Measurements from ENCODE around the gene TROAP.
A peak's percentile ranks its signal among the peaks of the same experiment; 100 is the strongest.
"Not testable (repeated sequence)": the region's sequence is repeated elsewhere in the genome, so short reads cannot be mapped to it uniquely, and the experiment has no call there.

Gene TROAP

DNA sequence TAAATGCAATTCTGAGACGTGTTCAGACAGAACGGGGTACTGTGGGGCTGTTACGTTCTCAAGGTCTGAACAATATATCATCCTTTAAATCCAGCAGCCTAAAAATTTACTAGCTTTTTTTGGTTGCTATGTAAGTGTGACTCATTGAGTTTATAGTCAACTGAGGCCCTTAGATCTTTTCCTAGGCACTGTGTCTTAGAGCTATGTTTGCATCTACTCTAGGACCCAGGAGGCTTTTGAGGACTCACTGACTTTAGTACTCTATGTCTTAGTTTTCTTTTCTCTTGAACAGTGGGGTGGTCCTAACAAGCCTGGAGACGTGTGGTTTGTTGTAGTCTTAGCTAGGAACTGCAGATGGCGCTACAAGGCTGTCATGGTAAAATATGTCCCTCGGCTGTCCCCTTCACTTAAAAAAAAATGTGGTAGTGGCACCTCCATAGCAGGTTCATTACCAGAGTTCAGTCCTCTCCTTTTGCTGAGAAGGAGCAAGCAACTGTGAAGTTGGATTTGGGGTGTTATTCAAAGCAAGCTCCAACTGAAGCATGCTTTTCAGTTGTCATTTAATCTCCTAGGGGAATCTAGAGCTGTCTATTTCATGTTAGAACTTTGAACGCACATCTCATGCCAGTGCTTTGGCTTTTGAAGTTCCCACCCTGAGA, 35.6 kb downstream of the TROAP start:
- peaks cover 20% of the 10 kb centered on the region for H3K27me3 Mint-ChIP-seq
- H3K4me3 Mint-ChIP-seq, result no peak overlapping the region
- peaks cover 9% of the 10 kb centered on the region for H3K4me1 Mint-ChIP-seq
- no peaks in the 10 kb centered on the region for H3K36me3 Mint-ChIP-seq
- peak; percentile 83 for ATAC-seq
- no peak overlapping the region for H3K27ac Mint-ChIP-seq
- H3K9me3 Mint-ChIP-seq, result no peaks in the 10 kb centered on the region

DNA sequence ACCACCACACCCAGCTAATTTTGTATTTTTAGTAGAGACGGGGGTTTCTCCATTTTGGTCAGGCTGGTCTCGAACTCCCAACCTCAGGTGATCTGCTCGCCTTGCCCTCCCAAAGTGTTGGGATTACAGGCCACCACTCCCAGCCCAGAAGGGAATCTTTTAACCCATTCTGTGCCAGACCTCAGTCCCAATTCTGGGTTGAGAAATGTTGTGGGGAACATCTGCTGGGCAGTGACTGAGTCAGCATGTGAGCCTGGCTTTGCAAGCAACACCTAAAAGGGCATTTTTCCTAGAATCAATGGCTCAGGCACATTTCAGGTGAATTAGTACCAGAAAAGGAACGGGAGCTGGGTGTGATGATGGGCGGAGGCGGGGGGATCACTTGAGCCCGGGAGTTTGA, 36.6 kb downstream of the TROAP start:
- Mint-ChIP-seq H3K4me3 (no peak overlapping the region), H3K27me3 (peaks cover 12% of the 10 kb centered on the region), H3K36me3 (no peaks in the 10 kb centered on the region), H3K4me1 (peaks cover 9% of the 10 kb centered on the region), H3K27ac (no peak overlapping the region), H3K9me3 (no peaks in the 10 kb centered on the region)
- ATAC-seq, result no peak

DNA sequence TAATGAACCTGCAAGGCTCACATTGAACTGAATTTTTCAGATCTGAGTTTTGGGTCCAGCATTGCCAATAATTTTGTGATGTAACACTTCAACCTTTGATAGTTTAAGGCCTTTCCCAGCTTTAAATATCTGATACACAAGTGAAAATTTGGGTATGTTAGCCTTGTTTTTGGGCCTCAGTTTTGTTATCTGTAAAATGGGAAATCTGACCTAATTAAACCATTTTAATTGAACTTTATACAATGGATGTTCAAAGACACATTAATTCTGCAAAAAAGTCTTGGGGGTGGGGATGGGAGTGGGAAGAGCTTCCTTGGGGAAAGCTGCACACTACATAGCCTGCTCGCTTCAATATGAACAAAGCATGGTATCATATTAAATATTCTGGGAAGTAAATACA, 39.0 kb downstream of the TROAP start:
- no peak for ATAC-seq
- peaks cover 8% of the 10 kb centered on the region for H3K27me3 Mint-ChIP-seq
- H3K4me3 Mint-ChIP-seq, result no peak overlapping the region
- no peak overlapping the region for H3K27ac Mint-ChIP-seq
- no peaks in the 10 kb centered on the region for H3K9me3 Mint-ChIP-seq
- no peaks in the 10 kb centered on the region for H3K36me3 Mint-ChIP-seq
- H3K4me1 Mint-ChIP-seq, result peaks cover 14% of the 10 kb centered on the region

DNA sequence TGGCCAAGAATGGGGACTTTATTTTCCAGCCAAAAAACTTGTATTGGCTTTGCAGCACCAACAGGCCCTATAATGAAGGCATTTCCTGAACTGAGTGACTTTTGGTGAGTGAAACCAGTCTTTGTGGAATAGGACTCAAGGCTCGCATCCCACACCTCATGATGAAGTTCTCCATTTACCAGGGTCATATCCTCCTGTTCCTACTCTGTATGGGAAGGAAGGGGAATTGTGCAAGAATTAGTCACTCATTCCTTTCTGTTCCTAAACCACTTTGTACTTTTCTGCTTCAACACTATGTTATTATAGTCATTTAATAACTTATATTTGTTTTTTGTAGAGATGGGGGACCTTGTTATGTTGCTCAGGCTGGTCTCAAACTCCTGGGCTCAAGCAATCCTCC, 41.9 kb downstream of the TROAP start:
- Mint-ChIP-seq H3K4me3 (no peak overlapping the region), H3K27me3 (peaks cover 8% of the 10 kb centered on the region), H3K9me3 (no peaks in the 10 kb centered on the region), H3K4me1 (peaks cover 32% of the 10 kb centered on the region), H3K27ac (no peak overlapping the region), H3K36me3 (no peaks in the 10 kb centered on the region)
- ATAC-seq, result no peak

DNA sequence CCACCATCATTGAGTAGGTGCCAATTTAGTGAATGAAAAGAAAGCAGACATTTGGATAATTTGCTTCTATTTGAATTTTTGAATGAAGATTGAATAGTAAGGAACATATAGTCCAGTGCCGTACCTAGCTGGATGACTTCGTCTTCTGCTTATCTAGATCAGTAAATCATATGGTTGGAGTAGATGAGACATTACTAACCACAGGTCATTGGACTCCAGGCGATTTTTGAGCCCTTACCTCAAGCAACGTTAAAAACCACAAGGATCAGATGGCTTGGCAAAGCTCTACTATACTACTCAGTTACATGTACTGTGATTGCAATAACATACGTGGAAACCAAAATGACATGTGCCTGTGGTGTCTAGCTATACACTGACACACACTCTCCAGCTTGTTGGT, 42.5 kb downstream of the TROAP start:
- peaks cover 7% of the 10 kb centered on the region for H3K27me3 Mint-ChIP-seq
- H3K4me1 Mint-ChIP-seq, result peaks cover 38% of the 10 kb centered on the region
- no peak overlapping the region for H3K27ac Mint-ChIP-seq
- no peaks in the 10 kb centered on the region for H3K36me3 Mint-ChIP-seq
- ATAC-seq, result no peak
- peak overlapping the region; percentile 81 for H3K4me3 Mint-ChIP-seq
- no peaks in the 10 kb centered on the region for H3K9me3 Mint-ChIP-seq

DNA sequence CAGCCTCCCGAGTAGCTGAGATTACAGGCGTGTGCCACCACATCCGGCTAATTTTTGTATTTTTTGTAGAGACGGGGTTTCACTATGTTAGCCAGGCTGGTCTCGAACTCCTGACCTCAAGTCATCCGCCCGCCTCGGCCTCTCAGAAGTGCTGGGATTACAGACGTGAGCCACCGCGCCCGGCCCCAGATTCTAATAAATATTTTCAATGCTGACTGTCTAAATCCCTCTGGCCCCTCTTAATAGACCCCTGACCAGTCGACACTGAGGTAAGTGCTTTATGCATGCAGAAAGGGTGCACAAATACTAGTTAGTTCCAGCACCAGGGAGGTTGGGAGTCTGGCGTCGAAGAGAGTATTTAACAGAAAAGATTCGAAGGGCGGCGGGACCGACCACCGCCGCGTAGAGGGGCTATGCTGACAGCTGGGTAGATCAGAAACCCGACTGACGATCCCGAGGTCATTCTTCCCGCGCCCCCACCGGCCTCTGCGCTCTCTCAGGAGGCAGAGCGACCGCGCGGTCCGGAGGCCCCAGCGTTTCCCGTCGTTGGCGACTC, 43.1 kb downstream of the TROAP start:
- Mint-ChIP-seq H3K36me3 (no peaks in the 10 kb centered on the region), H3K9me3 (no peaks in the 10 kb centered on the region), H3K4me3 (peak overlapping the region; percentile 81), H3K4me1 (peaks cover 44% of the 10 kb centered on the region), H3K27ac (peak overlapping the region; percentile 84), H3K27me3 (peaks cover under 1% of the 10 kb centered on the region)
- peak; percentile 35 for ATAC-seq

DNA sequence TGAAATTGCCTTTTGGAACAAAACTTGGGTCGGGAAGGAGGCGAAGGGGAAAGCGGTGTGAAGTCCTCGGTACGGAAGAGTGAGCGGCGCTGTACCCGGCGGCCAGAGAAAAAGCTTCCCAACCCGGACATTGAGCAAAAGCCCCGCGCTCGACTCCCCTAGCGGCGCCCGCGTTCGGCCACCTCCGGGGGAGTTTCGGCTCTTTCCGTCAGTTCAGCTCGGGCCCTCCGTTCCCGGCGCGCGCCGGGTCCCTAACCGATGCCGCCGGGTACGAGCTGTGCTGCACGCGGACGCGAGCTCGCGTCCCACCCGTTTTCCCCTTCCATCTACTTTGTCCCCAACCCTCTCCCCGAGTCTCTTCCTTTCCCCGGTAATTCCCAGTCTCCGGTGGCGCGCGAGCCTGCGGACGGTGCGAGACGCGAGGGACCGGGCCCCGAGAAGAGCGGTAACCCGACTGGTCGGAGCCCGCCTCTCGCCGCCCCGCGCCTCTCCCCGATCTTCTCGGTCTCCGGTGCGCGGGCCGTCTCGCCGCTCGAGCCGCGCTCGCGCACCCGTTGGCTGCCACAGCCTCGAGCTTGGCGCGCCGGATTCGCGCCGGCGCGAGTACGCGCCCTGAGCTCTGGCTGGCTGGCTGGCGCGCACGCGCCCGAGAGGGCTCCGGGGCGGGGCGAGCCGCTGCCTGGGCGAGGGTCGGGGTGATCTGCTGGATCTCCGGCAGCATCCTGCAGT, 43.8 kb downstream of the TROAP start:
- Mint-ChIP-seq H3K4me1 (peaks cover 50% of the 10 kb centered on the region), H3K9me3 (no peaks in the 10 kb centered on the region), H3K4me3 (peak overlapping the region; percentile 81), H3K27ac (peak overlapping the region; percentile 84), H3K27me3 (no peaks in the 10 kb centered on the region), H3K36me3 (no peaks in the 10 kb centered on the region)
- ATAC-seq, result peak; percentile 93

DNA sequence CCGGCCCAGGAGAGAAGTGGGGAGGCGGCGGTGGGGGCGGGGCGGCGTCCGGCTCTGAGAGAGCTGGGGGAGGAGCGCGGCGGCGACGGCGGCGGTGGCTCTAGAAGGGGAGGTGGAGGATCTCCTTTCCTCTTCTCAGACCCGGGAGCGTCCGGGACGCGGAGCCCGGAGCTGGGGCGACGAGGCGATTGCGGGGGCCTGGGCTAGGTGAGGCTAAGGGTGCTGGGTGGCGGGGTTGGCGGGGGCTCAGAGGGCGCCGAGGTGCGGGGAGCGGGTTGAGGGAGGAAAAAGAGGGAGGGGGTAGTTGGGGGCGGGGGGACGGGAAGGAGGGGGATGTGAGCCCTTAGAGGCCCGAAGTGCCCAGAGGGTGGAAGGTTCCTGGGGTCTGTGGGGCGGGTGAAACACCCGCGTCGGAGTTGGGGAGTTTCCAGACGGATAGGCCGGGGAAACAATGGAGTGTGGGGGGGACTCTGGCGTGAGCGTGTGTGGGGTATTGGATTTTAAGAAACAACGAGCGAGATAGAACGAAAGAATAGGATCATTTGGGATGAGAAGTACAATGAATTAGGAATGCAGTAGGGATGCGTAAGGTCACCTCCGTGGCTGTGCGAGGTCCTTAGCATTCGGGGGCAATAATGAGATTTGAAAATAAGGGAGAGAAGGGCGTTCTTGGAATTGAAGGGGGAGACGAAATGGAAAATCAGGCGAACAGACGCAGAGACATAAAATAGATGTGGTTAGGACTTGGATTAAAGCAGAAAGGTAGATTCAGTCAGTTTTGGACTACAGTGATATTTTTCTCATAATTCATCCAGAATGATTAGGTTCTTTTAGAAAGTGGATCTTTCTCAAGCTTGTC, 44.6 kb downstream of the TROAP start, which contains the start of gene SPATS2:
Gene SPATS2, plus strand, starts transcription at position 82 of the 859 bp plus-strand sequence. CDS start 93,551 bp downstream, outside the sequence.
- ATAC-seq, result no peak
- Mint-ChIP-seq H3K9me3 (no peaks in the 10 kb centered on the region), H3K27me3 (no peaks in the 10 kb centered on the region), H3K4me3 (peak within 1 kb of the TSS; percentile 81), H3K4me1 (peaks cover 52% of the 10 kb centered on the region), H3K36me3 (peaks cover 2% of the 10 kb centered on the region), H3K27ac (peak within 1 kb of the TSS; percentile 84)

DNA sequence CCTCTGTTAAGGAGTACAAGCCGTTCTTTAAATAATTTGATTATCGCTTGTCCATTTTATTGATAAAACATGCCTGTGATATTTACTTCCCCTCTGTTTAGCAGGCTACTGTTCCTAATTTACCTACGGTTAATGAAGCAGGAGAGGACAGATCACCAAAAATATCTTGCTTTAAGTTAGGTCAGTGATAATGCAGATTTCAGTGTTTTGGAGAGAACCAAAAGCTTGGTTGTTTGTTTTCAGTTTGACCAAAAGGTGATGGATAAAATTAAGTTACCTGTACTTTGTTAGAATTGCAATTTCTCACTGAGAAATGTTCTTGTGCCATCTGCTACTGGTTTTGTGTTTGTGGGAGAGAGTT, 45.2 kb downstream of the TROAP start:
- Mint-ChIP-seq H3K27me3 (no peaks in the 10 kb centered on the region), H3K4me1 (peaks cover 52% of the 10 kb centered on the region), H3K4me3 (peak overlapping the region; percentile 81), H3K9me3 (no peaks in the 10 kb centered on the region), H3K27ac (peak overlapping the region; percentile 84), H3K36me3 (peaks cover 6% of the 10 kb centered on the region)
- ATAC-seq, result no peak

DNA sequence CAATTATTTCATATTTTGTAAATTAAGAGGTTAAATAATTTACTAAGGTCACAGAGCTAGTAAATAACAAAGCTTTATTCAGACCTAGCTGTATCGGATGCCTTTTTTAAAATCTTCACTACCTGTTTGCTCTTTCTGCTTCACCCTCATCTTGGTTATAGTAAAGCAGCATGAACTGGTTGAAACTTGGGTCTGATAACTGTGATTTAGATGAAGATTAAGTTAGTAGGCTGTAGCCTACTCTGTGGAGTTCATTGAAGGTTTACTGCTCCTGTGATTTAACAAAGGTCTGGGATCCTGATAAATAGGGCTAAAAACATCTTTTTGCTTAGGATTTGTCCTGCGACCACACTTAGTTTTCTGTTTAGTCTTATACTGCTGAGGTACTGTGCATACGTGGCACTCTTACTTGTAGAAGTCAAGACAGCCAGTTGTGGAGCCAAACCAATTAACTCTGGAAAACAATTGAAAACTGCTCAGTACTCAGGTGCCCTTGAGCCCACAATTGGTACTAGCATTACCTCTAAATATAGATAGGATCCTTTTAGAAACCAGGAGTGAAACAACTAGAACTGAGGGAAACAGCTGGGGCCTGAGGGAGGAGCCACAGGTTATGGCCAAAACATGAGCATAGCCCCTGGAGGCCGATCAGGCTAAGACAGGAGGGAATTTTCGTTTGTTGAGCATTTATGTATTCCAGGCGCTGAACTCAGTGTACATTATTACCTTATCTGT, 46.5 kb downstream of the TROAP start:
- Mint-ChIP-seq H3K36me3 (peaks cover 6% of the 10 kb centered on the region), H3K4me1 (peaks cover 52% of the 10 kb centered on the region), H3K9me3 (no peaks in the 10 kb centered on the region), H3K4me3 (peak overlapping the region; percentile 41), H3K27me3 (no peaks in the 10 kb centered on the region), H3K27ac (peak overlapping the region; percentile 84)
- ATAC-seq, result peak; percentile 28

DNA sequence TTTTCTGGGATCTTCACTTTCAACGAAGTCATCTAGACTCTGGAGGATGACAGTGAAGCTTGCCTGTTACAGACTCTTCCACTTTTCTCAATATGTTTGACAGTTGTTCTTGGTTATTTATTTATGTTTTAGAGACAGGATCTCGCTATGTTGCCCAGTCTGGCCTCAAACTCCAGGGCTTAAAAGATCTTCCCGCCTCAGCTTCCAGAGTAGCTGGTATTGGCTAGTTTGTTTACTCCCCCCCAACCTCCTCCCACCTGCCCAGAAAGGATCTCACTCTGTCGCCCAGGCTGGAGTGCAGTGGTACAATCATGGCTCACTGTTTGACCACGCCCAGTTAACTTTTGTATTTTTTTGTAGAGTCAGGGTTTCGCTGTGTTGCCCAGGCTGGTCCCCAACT, 47.5 kb downstream of the TROAP start:
- H3K4me3 Mint-ChIP-seq, result no peak overlapping the region
- H3K36me3 Mint-ChIP-seq, result peaks cover 6% of the 10 kb centered on the region

DNA sequence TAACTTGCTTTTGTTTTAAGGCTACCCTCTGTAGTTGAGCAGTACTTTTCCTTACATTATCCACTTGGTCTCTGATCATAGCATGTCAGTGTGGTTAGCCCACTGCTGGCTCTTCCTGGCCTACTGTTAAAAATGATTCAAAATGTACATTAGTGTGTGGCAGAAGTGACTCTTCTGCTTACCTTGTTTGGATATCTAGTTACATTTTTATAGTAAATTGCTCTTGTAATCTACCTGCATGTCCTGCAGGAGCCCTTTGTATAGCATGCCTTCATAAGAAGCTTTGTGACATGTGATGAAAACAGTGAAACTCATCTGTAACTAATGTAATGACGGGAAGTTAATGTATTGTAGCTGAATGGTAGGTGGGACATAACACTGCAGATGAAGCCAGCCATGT, 52.4 kb downstream of the TROAP start:
- Mint-ChIP-seq H3K36me3 (peaks cover 12% of the 10 kb centered on the region), H3K4me1 (peaks cover 16% of the 10 kb centered on the region), H3K27me3 (no peaks in the 10 kb centered on the region), H3K27ac (no peak overlapping the region), H3K9me3 (no peaks in the 10 kb centered on the region), H3K4me3 (no peak overlapping the region)
- no peak for ATAC-seq

More for the DNA sequence above, 47.5 kb downstream of the TROAP start:
- peak overlapping the region; percentile 68 for H3K27ac Mint-ChIP-seq
- no peak for ATAC-seq
- H3K9me3 Mint-ChIP-seq, result no peaks in the 10 kb centered on the region
- no peaks in the 10 kb centered on the region for H3K27me3 Mint-ChIP-seq
- H3K4me1 Mint-ChIP-seq, result peaks cover 52% of the 10 kb centered on the region

DNA sequence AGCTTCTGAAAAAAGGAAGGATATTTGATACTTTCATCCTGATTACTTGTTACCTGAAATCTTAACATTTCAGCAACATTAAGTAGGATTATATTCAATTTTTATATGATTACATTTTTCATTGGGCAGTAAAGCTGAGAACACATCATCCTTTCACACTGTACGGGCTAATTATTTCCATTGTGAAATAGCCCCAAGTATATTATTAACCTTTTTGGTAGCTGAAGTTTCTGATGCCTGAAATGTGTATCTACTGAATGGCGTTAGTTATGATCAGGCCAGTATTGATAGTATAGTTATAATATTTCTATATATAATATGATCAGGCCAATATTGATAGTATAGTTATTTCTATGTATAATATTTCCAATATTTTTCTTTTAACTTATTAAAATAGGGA, 54.3 kb downstream of the TROAP start:
- Mint-ChIP-seq H3K4me3 (no peak overlapping the region), H3K36me3 (peaks cover 12% of the 10 kb centered on the region), H3K4me1 (no peaks in the 10 kb centered on the region), H3K9me3 (no peaks in the 10 kb centered on the region), H3K27me3 (no peaks in the 10 kb centered on the region), H3K27ac (no peak overlapping the region)
- no peak for ATAC-seq

DNA sequence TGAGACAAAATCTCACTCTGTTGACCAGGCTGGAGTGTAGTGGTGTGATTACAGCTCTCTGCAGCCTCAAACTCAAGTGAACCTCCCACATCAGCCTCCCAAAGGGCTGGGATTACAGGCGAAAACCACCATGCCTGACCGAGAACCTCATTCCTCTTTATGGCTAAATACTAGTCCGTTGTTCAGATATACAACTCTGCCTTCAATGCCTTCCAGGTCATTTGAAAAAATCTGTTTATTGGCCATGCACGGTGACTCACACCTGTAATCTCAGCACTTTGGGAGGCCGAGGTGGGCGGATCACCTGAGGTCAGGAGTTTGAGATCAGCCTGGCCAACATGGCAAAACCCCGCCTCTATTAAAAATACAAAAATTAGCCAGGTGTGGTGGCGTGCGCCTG, 57.1 kb downstream of the TROAP start:
- H3K27ac Mint-ChIP-seq, H3K27me3 Mint-ChIP-seq, ATAC-seq, H3K9me3 Mint-ChIP-seq, H3K4me1 Mint-ChIP-seq, H3K4me3 Mint-ChIP-seq: not testable (repeated sequence)
- peaks cover 17% of the 10 kb centered on the region for H3K36me3 Mint-ChIP-seq

Measured in stimulated activated memory B cell treated with anti-CD40 and anti-IgM and Interleukin-4, amounts not matched to agents 10 μg/mL and 1 μg/mL and 100 μg/mL, for 72 hours (primary cell).